ENCODE data around the gene C16orf96. TPM values are rescaled to one million over a fixed set of nuclear protein-coding genes. Genes with fewer than 3 reads are reported as not detected.

The C16orf96 gene
- total RNA-seq, 1 experiment from 2014 or later, result 1.4 TPM

- H2BK12ac ChIP-seq (ENCODE audit: insufficient read length, low read depth, low read length), result peak overlapping the region; percentile 91
- no peak overlapping the region for H3K27ac ChIP-seq (ENCODE audit: insufficient read length, low read depth, low read length)
- no peak overlapping the region for H2BK15ac ChIP-seq (ENCODE audit: low read depth, low read length)
- peak overlapping the region; percentile 66 for H3K14ac ChIP-seq (ENCODE audit: insufficient read depth, low read length)
- TF ChIP-seq CTCF (conservative IDR thresholded peaks at IDR 0.05), result no peak
- no peak for DNase-seq
- no peak overlapping the region for H3K23ac ChIP-seq (ENCODE audit: insufficient read length, low read depth, low read length)
- H3K9ac ChIP-seq (ENCODE audit: extremely low read depth, insufficient read length, low read length), result no peak overlapping the region
- H3K9me3 ChIP-seq (ENCODE audit: control insufficient read depth, low read depth, low read length), result no peaks in the 10 kb centered on the region
- no peaks in the 10 kb centered on the region for H3K79me1 ChIP-seq (ENCODE audit: insufficient read depth, low read depth, low read length, poor library complexity, severe bottlenecking)
- H2BK120ac ChIP-seq (ENCODE audit: low read depth, low read length, poor library complexity, severe bottlenecking), result no peak overlapping the region
- peaks cover 8% of the 10 kb centered on the region; the same call in 1 of the 2 replicates for H3K79me2 ChIP-seq (ENCODE audit: insufficient read depth, low read length)
- H4K20me1 ChIP-seq (ENCODE audit: control insufficient read depth, insufficient read depth, insufficient read length), result no peaks in the 10 kb centered on the region
- H2AFZ ChIP-seq (ENCODE audit: low read length), result no peak overlapping the region
- no peak overlapping the region for H4K8ac ChIP-seq (replicated peaks; ENCODE audit: insufficient read length, low read depth, low read length)
- no peak overlapping the region for H4K5ac ChIP-seq (ENCODE audit: insufficient read length, low read depth, low read length)
- no peak overlapping the region for H4K91ac ChIP-seq (ENCODE audit: insufficient read length, low read depth, low read length)
- Mint-ChIP-seq H3K4me3 (peak overlapping the region; percentile 82 to 93), H3K4me1 (peaks cover 27 to 33% of the 10 kb centered on the region in 2 experiments), H3K27ac (peak overlapping the region; percentile 97 to 100 (median 100)), H3K36me3 (ENCODE audit: insufficient read depth in 1 of 3, low read depth in 3 of 3) (peaks cover 0 to 2% (median 0%) of the 10 kb centered on the region in 3 experiments; a peak in 2 of 7 replicates), H3K27me3 (ENCODE audit: low read depth) (peaks cover 1% of the 10 kb centered on the region; the same call in 1 of the 2 replicates), H3K9me3 (no peaks in the 10 kb centered on the region)
- no peak overlapping the region for H2BK20ac ChIP-seq (ENCODE audit: low read depth, low read length, poor library complexity, severe bottlenecking)
- peak overlapping the region; percentile 43 for H2BK5ac ChIP-seq (ENCODE audit: insufficient read length, low read length)
- peak overlapping the region; percentile 53 for H3K18ac ChIP-seq (ENCODE audit: insufficient read length, low read depth, low read length)
- peak overlapping the region; percentile 69 for H3K4ac ChIP-seq (ENCODE audit: low read depth, low read length)
- no peak overlapping the region for H3T11ph ChIP-seq (ENCODE audit: low read length)
- no peak overlapping the region for H3K56ac ChIP-seq (ENCODE audit: insufficient read length, low read depth, low read length)
- peaks cover 12% of the 10 kb centered on the region for H3K23me2 ChIP-seq (ENCODE audit: insufficient read length, low read depth, low read length, poor library complexity, severe bottlenecking)
- WGBS (ENCODE audit: extremely low coverage, insufficient read length, low lambda C conversion rate), result no CpG with 5 or more reads among the region's 8 CpGs
- no peaks in the 10 kb centered on the region for H3K4me1 ChIP-seq (ENCODE audit: insufficient read depth, low read length)
- no peak overlapping the region for H3K4me2 ChIP-seq (ENCODE audit: insufficient read depth, insufficient read length, low read length)
- H2AK5ac ChIP-seq (ENCODE audit: insufficient read length, low read length), result peak overlapping the region; percentile 44
- H3K27me3 ChIP-seq (ENCODE audit: insufficient read depth, low read length), result no peaks in the 10 kb centered on the region
Observed at GRCh38 chr16:4617880-4618279, 61.7 kb downstream of the C16orf96 start.
